ENCODE data around the gene DDX43.

DNA sequence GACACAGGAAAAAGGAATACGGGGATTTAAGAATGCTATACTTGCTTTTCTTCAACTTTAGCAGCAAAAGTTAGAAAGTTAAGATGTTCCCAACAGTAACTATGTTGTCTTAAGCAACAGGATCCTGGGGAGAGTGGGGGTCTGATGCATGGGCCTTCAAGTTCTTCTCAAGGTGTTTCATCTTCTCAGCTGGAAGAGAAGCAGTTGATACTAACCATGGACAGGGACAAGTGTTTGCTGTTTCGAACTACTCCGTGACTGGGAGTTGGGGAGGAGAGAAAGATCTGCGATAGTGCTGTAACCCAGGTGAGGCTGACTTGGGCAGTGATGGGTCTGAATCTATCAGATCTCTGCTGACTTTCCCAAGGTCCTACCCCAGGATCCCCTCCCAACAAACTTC is 26.0 kb upstream of the DDX43 start:
- TF ChIP-seq, protein P1, sequence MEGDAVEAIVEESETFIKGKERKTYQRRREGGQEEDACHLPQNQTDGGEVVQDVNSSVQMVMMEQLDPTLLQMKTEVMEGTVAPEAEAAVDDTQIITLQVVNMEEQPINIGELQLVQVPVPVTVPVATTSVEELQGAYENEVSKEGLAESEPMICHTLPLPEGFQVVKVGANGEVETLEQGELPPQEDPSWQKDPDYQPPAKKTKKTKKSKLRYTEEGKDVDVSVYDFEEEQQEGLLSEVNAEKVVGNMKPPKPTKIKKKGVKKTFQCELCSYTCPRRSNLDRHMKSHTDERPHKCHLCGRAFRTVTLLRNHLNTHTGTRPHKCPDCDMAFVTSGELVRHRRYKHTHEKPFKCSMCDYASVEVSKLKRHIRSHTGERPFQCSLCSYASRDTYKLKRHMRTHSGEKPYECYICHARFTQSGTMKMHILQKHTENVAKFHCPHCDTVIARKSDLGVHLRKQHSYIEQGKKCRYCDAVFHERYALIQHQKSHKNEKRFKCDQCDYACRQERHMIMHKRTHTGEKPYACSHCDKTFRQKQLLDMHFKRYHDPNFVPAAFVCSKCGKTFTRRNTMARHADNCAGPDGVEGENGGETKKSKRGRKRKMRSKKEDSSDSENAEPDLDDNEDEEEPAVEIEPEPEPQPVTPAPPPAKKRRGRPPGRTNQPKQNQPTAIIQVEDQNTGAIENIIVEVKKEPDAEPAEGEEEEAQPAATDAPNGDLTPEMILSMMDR (IDR thresholded peaks at IDR 0.05): no peak
- no peak for TF ChIP-seq POLR2A (IDR thresholded peaks at IDR 0.05)
